K562 (cell line): Measurements from ENCODE around the gene MMP1. TPM values are rescaled to one million over a fixed set of nuclear protein-coding genes. Genes with fewer than 3 reads are reported as not detected.

Source experiments
- ATAC-seq: fragments of 200-7000 bp; cut with Tn5 transposase; 3 replicates; pipeline ENCODE4 v1.9.1; 2020; ENCODE audit warnings: moderate library complexity
- BruUV-seq: library from RNA; stranded (reverse); fragments of 400-500 nt; replicated peaks from 2 replicates; lab custom pipeline; 2021; lab: Mats Ljungman, UMichigan
- CTCF ChIA-PET: fragments of 300-600 bp; formaldehyde crosslinking; extraction: SDS; loops from one replicate; lab custom pipeline; 2021; ENCODE audit warnings: low intra/inter-chr PET ratio; lab: Yijun Ruan, JAX
- POLR2A ChIA-PET: fragments of 300-600, 350-650 bp; sonication (Branson Sonifier 250); formaldehyde crosslinking; extraction: SDS; loops from one replicate; lab custom pipeline; 2021; ENCODE audit warnings: antibody characterized with exemption, inconsistent platforms; lab: Yijun Ruan, JAX
- DNase-seq, 4 experiments: peaks; one replicate each; pipeline versions ENCODE4 v3.0.0 to v3.0.0-alpha.2; 2011 to 2018; ENCODE audit warnings: low spot score in 3 of 4, mixed read lengths in 3 of 4; ENCODE audit errors: extremely low read depth in 1 of 4
- FAIRE-seq: peaks from 2 replicates; lab custom pipeline; 2011; peaks lifted over from hg19 to GRCh38; lab: Jason Lieb, UNC
- H2AFZ ChIP-seq: 2 replicates; pipeline ENCODE4 v1.6.0; 2011; ENCODE audit warnings: low read depth, low read length, control low read depth, inconsistent platforms
- H3K27ac ChIP-seq: fragments of 200-600 bp; 3 replicates; pipeline ENCODE4 v1.8.0; 2011; ENCODE audit warnings: low read depth, mild to moderate bottlenecking, control low read depth, inconsistent platforms, low read length, moderate library complexity, mixed read lengths; ENCODE audit errors: extremely low read depth
- H3K27me3 ChIP-seq, 2 experiments: fragments of 300-600 bp in 1 of 2; 2 replicates in 1 of 2; 3 replicates in 1 of 2; pipeline versions ENCODE4 v1.6.0 to v1.8.0; 2011; ENCODE audit warnings: inconsistent platforms in 2 of 2, low read length in 2 of 2, mild to moderate bottlenecking in 1 of 2, mixed read lengths in 1 of 2, moderate library complexity in 1 of 2; ENCODE audit not compliant: control insufficient read depth in 2 of 2, insufficient read depth in 2 of 2
- H3K36me3 ChIP-seq: fragments of 300-600 bp; 3 replicates; pipeline ENCODE4 v1.8.0; 2011; ENCODE audit warnings: mild to moderate bottlenecking, low read length, inconsistent platforms; ENCODE audit not compliant: control insufficient read depth, insufficient read depth
- H3K4me1 ChIP-seq, 2 experiments: fragments of 200-600 bp in 1 of 2; replicated peaks in 1 of 2; 2 replicates in 1 of 2; 3 replicates in 1 of 2; pipeline versions ENCODE4 v1.5.1 to v1.8.0; 2011; ENCODE audit warnings: inconsistent platforms in 2 of 2, low read length in 2 of 2, mild to moderate bottlenecking in 1 of 2, mixed read lengths in 1 of 2, moderate library complexity in 1 of 2; ENCODE audit not compliant: control insufficient read depth in 2 of 2, insufficient read depth in 2 of 2
- H3K4me2 ChIP-seq: 2 replicates; pipeline ENCODE4 v1.6.1; 2011; ENCODE audit warnings: low read length, control low read depth, inconsistent platforms, mixed read lengths; ENCODE audit not compliant: insufficient read depth
- H3K4me3 ChIP-seq: fragments of 200-600 bp; sonication (generic), shearing (Covaris generic); 2 replicates; pipeline ENCODE4 v1.5.1; 2016; ENCODE audit warnings: control low read depth, inconsistent platforms
- H3K79me2 ChIP-seq: fragments of 200-600 bp; 3 replicates; pipeline ENCODE4 v1.8.0; 2011; ENCODE audit warnings: low read length, inconsistent platforms; ENCODE audit not compliant: control insufficient read depth, insufficient read depth
- H3K9ac ChIP-seq, 2 experiments: 2 replicates each; pipeline versions ENCODE4 v1.6.0 to v1.6.1; 2011; ENCODE audit warnings: low read depth in 2 of 2, low read length in 2 of 2, control low read depth in 1 of 2, inconsistent platforms in 1 of 2, mild to moderate bottlenecking in 1 of 2, mixed read lengths in 1 of 2; ENCODE audit not compliant: insufficient read depth in 1 of 2
- H3K9me1 ChIP-seq: one replicate; pipeline ENCODE4 v1.6.0; 2011; ENCODE audit warnings: inconsistent platforms, mild to moderate bottlenecking, low read length, moderate library complexity; ENCODE audit not compliant: control insufficient read depth, insufficient read depth
- H3K9me3 ChIP-seq: replicated peaks from 2 replicates; pipeline ENCODE4 v1.5.1; 2011; ENCODE audit warnings: low read depth, low read length, inconsistent platforms; ENCODE audit not compliant: control insufficient read depth, insufficient read depth
- H4K20me1 ChIP-seq: replicated peaks from 2 replicates; pipeline ENCODE4 v1.6.1; 2011; ENCODE audit warnings: low read length, inconsistent platforms, mixed read lengths; ENCODE audit not compliant: control insufficient read depth, insufficient read depth
- CBFA2T3 ChIP-seq: fragments of 450-650 bp; IDR thresholded peaks from 2 replicates; pipeline ENCODE4 v1.6.1; 2017
- NUFIP1 ChIP-seq: fragments of 450-650 bp; IDR thresholded peaks from 2 replicates; pipeline ENCODE4 v1.6.1; 2018; ENCODE audit not compliant: partially characterized antibody
- TAL1 ChIP-seq: fragments of 450-650 bp; IDR thresholded peaks from 2 replicates; pipeline ENCODE4 v1.6.1; 2016; ENCODE audit warnings: mild to moderate bottlenecking
- TEAD1 ChIP-seq, 2 experiments: fragments of 450-650 bp in 1 of 2; sonication (generic) in 1 of 2; formaldehyde crosslinking; IDR thresholded peaks; 2 replicates each; pipeline versions ENCODE4 v1.4.0 to v1.8.0; 2020 to 2022; ENCODE audit warnings: mild to moderate bottlenecking in 2 of 2, missing genetic modification reagents in 1 of 2
- TEAD4 ChIP-seq, 2 experiments: sonication (generic) in 1 of 2; formaldehyde crosslinking in 1 of 2; IDR thresholded peaks; 2 replicates each; pipeline versions ENCODE4 v1.6.1 to v1.8.0; 2012 to 2022; ENCODE audit warnings: borderline replicate concordance in 1 of 2, inconsistent platforms in 1 of 2, low read length in 1 of 2, mild to moderate bottlenecking in 1 of 2, missing genetic modification reagents in 1 of 2
- WGBS: fragments of 100-300 bp; shearing (Covaris generic); methylation state at CpG from one replicate; pipeline ENCODE4 v1.1.6; 2016; ENCODE audit warnings: low coverage, mixed read lengths; ENCODE audit not compliant: insufficient coverage; ENCODE audit errors: missing lambda C conversion rate; 5-methylcytosine and 5-hydroxymethylcytosine counted together
- in situ Hi-C: fragments of 300-500 bp; cut with MboI; formaldehyde crosslinking; loops from 4 replicates; pipeline ENCODE4 v1.15.0; 2018; ENCODE audit warnings: inconsistent platforms, mixed read lengths
- intact Hi-C: fragments of 100-400 bp; cut with micrococcal nuclease; formaldehyde crosslinking; loops from 2 replicates; pipeline ENCODE4 v1.14.2; 2022
- polyA plus RNA-seq, 8 experiments: library from polyadenylated mRNA; depleted of rRNA in 4 of 8; stranded (reverse) in 5 of 8; unstranded in 3 of 8; fragments of >200 nt; fragmentation: Nextera tagmentation in 2 of 8; fragmentation: Illumina TruSeq in 1 of 8; extraction: Ambion mirVana in 2 of 8; extraction: Trizol in 1 of 8; gene quantifications; 2 replicates each; pipeline versions ENCODE4 v1.2.1 to v1.2.3, GENCODE V29; 2011 to 2014; ENCODE audit warnings: inconsistent platforms in 1 of 8, missing spikeins in 1 of 8
- total RNA-seq, 7 experiments: library from RNA; depleted of rRNA in 6 of 7; stranded (reverse); fragments of >200 nt in 6 of 7; fragmentation: Illumina TruSeq in 2 of 7; extraction: Trizol in 2 of 7; gene quantifications; 2 replicates each; pipeline versions ENCODE4 v1.2.1 to v1.2.3, GENCODE V29; 2011 to 2021; ENCODE audit warnings: low replicate concordance in 1 of 7
- TF ChIP-seq, protein P1 (sequence below): fragments of 450-650 bp; IDR thresholded peaks from 2 replicates; pipeline ENCODE4 v1.6.1; 2018; ENCODE audit warnings: mild to moderate bottlenecking, low read depth; ENCODE audit not compliant: partially characterized antibody

MMP1 gene
- total and polyA plus RNA-seq, 9 of the 15 experiments (the other 6 are each of a cell fraction or from before 2014, with no cell fraction given): 0.06 to 0.33 (median 0.15) TPM; not detected in 2

DNA sequence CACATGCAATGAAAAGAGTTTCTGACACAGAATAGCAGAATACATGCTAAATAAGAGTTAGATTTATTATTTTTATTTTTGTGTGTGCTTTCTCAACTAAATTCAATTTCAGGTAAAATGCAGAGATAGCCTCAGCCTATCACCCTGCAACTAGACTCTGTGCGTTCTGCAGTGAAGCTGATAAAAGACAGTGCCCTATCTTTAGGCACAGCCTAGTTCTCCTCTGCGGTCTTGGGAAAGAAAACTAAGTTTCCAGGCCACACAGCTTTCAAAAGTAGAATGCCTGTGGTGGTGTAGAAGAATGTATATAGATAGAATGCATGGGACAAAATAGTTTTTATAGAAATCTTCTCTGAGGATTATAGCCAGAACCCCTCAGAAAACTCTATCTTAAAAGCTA, 12.0 kb upstream of the MMP1 start:
- DNase-seq: peak in 1 of 4 experiments; percentile 9
- no peak overlapping the region for H2AFZ ChIP-seq
- 0% methylated on average over 2 of the region's 2 CpGs for WGBS
- no peak overlapping the region for H3K9ac ChIP-seq
- FAIRE-seq: no peak
- in situ Hi-C loops: no loop called here
- no peaks in the 10 kb centered on the region for H3K79me2 ChIP-seq
- ChIA-PET CTCF (no interaction called here), POLR2A (no interaction called here)
- H4K20me1 ChIP-seq: no peaks in the 10 kb centered on the region
- H3K4me3 ChIP-seq: no peak overlapping the region
- no peak overlapping the region for H3K4me2 ChIP-seq
- H3K4me1 ChIP-seq: no peaks in the 10 kb centered on the region; a peak in 1 of 5 replicates
- TF ChIP-seq, protein P1, sequence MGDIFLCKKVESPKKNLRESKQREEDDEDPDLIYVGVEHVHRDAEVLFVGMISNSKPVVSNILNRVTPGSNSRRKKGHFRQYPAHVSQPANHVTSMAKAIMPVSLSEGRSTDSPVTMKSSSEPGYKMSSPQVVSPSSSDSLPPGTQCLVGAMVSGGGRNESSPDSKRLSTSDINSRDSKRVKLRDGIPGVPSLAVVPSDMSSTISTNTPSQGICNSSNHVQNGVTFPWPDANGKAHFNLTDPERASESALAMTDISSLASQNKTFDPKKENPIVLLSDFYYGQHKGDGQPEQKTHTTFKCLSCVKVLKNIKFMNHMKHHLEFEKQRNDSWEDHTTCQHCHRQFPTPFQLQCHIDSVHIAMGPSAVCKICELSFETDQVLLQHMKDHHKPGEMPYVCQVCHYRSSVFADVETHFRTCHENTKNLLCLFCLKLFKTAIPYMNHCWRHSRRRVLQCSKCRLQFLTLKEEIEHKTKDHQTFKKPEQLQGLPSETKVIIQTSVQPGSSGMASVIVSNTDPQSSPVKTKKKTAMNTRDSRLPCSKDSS: no peak
- TF ChIP-seq CBFA2T3: peak; percentile 35
- no peak for TF ChIP-seq NUFIP1
- no peak for TF ChIP-seq TEAD1 (CRISPR knock-in tag; IDR thresholded peaks at IDR 0.05)
- TF ChIP-seq TEAD4 (IDR thresholded peaks at IDR 0.05; ENCODE audit: low read length): 0 out of 2 replicates have a peak, but pooled peaks have one; percentile 8
- TF ChIP-seq TEAD4 (CRISPR knock-in tag; IDR thresholded peaks at IDR 0.05; ENCODE audit: borderline replicate concordance): no peak
- peak; percentile 9; the same call in 1 of the 2 replicates for TF ChIP-seq TAL1
- no peak for ATAC-seq
- no peaks in the 10 kb centered on the region for H3K9me1 ChIP-seq
- BruUV-seq: no TSS peak
- H3K36me3 ChIP-seq: no peaks in the 10 kb centered on the region
- intact Hi-C loops: loop anchor here (10.0 kb wide), 1 partner anchor 135 kb away; no protein-coding TSS in a partner anchor
- H3K27ac ChIP-seq: no peak overlapping the region
- H3K27me3 ChIP-seq: no peaks in the 10 kb centered on the region
- H3K9me3 ChIP-seq: no peaks in the 10 kb centered on the region
